NOMO-1 treated with dmso at 0.1 percent for 144 hours (cell line): ENCODE results near the gene PXDC1.
"Not testable (repeated sequence)": the region's sequence is repeated elsewhere in the genome, so short reads cannot be mapped to it uniquely, and the experiment has no call there.

ENCODE experiments used
- DNase-seq: peaks from one replicate; lab custom pipeline; 2025; ENCODE audit not compliant: unreplicated experiment; lab: John Stamatoyannopoulos, UW

PXDC1 gene

DNA sequence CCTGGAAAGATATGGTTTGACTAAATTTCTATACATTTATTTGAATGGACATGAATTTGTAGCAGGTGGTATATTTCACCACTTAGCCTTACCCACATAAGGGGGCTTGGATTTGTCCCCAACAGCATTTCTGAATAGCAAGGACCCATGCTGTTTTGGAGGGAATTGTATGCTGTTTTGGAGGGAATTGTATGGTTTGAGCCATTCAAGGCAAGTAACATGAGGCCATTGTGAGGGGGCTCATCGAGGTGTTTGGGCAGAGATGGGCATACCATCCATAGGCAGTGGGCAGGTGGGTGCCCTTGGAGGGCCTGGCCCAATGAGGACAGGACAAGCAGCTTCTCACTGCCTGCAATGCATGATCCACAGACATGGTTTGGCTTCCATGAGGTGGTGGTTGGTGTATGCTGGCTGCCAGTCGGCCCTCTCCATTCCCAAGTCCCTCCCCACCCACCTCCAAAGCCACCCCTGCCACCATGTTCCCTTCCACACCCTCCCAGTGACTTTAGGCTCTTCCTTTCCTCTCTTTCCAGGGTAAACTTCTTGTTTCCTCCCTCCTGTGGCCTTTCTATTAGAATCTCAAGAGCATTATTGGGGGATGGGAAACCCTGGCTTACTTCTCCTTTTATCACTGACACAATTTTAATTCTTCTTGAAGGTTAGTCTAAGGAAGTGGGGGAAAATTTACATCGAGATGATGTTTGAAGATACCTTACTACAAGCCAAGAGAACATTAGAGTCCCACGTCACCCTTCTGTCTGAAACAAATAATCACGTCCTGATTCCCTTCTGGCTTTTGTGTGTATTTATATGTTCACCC is 13.2 kb upstream of the PXDC1 start:
- no peak for DNase-seq

DNA sequence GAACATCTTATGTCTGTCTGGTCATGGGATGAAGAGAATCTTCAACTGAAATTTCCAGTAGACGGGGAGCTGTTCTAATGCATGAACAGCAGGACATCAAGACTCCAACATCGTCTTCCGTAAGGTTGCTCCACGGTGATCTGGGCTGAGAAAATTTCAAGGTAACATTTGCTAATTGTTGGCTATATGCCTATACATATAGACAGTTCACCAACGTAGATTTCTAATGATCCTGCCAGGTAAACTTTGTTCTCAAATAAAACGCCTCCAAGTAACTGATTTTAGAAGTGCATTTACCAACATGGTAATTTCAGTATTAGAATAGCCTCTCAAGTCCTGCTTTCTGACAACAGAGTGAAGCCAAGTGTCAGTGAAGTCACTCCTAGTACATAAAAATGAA is 11.3 kb upstream of the PXDC1 start:
- no peak for DNase-seq

DNA sequence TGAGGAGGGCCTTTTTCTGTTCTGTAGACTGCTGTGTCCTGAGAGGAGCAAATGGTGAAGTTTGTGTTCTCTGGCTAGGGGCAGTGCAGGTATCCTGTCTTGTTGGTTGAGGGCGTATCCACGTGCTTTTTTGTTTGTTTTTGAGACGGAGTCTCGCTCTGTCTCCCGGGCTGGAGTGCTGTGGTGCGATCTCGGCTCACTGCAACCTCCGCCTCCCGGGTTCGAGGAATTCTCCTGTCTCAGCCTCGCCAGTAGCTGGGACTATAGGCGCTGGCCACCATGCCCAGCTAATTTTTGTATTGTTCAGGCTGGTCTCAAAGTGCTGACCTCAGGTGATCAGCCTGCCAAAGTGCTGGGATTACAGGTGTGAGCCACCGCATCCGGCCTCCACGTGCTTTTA is 10.8 kb upstream of the PXDC1 start:
- no peak for DNase-seq

DNA sequence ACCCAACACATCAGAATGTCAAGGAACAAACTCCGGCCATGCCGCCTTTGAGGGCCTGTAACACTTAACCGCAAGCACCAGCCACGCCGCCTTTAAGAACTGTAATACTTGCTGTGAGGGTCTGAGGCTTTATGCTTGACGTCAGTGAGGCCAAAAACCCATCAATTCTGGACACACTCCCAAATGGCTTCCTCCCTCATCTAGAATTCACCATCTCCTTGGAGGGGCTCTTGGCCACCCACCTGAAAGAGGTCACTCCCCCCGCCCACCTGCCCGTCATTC is 10.4 kb upstream of the PXDC1 start:
- DNase-seq = no peak

DNA sequence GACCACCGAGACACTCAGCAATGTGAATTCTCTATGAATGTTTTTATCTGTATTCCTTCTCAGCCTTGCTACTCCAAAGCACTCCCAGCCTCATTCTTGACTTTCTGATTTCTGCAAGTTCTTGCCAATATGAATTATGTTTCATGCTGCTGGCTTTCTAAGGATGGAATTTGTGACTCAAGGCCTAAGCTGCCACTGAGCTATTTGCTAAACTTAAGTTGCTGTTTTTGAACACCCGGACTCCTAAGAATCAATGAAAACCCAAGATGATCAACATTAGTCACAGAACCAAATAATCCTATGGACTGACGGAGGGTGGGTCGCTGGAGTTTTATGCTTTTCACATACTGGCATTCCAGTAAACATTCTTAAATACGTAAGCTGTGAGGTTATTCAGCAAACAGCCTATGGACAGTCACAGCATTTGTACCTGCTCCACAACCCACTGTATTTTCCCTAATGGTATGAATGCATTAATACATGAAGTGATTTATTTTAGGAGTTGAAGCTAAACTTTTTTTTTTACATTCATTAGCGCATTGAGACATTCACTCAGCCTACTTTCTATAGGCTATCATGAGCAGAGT is 8.2 kb upstream of the PXDC1 start:
- no peak for DNase-seq

DNA sequence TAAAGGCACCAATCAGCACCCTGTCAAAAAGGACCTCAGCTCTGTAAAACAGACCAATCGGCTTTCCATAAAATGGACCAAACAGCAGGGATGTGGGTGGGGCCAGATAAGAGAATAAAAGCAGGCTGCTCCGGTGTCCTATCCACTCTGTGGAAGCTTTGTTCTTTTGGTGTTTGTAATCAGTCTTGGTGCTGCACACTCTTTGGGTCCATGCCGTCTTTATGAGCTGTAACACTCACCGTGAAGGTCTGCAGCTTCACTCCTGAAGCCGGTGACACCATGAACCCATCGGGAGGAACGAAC is 7.3 kb upstream of the PXDC1 start:
- DNase-seq = no peak

DNA sequence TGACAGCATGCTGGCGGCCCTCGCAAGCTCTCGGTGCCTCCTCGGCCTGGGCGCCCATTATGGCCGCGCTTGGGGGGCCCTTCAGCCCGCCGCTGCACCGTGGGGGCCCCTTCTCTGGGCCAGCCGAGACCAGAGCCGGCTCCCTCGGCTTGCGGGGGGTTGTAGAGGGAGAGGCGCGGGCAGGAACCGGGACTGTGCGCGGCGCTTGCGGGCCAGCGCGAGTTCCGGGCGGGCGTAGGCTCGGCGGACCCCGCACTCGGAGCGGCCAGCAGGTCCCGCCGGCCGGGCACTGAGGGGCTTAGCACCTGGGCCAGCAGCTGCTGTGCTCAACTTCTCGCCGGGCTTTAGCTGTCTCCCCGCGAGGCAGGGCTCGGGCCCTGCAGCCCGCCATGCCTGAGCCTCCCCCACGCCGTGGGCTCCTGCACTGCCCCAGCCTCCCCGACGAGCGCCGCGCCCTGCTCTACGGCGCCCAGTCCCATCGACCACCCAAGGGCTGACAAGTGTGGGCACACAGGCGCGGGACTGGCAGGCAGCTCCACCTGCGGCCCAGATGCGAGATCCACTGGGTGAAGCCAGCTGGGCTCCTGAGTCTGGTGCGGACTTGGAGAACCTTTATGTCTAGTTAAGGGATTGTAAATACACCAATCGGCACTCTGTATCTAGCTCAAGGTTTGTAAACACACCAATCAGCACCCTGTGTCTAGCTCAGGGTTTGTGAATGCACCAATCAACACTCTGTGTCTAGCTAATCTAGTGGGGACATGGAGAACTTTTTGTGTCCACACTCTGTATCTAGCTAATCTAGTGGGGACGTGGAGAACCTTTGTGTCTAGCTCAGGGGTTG is 6.7 kb upstream of the PXDC1 start:
- not testable (repeated sequence) for DNase-seq

DNA sequence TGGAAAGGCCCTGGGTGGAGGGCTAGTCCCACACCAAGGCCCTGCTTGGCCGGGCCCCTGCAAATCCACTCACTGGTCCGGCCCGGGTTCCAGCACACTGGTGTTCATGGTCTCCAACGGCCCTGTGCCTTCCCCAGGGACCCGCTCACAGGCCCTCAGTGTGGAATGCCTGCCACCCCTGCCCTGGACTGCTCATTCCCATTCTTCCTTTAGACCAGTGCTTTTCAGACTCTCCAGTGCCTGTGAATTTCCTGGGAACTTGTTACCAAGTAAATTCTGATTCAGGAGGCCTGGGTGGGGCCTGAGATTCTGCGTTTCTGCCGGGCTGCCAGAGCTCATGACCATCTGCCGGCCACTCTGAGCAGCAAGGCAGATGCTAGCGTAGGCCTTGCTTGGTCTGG is 5.7 kb upstream of the PXDC1 start:
- no peak for DNase-seq

DNA sequence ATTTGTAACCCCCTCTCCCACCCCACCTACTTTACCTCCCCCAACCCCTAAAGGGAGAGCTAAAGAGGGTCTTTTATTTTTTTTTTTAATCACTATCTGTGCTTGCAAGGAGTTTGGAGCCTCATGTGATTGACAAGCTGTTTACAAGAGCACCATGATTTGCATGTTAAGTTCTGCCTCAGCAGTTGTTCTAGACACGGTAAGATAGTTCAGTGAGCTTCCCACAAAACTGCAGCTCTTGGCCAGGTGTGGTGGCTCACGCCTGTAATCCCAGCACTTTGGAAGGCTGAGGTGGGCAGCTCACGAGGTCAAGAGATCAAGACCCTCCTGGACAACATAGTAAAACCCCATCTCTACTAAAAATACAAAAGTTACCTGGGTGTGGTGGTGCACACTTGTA is 5.0 kb upstream of the PXDC1 start:
- DNase-seq = no peak

DNA sequence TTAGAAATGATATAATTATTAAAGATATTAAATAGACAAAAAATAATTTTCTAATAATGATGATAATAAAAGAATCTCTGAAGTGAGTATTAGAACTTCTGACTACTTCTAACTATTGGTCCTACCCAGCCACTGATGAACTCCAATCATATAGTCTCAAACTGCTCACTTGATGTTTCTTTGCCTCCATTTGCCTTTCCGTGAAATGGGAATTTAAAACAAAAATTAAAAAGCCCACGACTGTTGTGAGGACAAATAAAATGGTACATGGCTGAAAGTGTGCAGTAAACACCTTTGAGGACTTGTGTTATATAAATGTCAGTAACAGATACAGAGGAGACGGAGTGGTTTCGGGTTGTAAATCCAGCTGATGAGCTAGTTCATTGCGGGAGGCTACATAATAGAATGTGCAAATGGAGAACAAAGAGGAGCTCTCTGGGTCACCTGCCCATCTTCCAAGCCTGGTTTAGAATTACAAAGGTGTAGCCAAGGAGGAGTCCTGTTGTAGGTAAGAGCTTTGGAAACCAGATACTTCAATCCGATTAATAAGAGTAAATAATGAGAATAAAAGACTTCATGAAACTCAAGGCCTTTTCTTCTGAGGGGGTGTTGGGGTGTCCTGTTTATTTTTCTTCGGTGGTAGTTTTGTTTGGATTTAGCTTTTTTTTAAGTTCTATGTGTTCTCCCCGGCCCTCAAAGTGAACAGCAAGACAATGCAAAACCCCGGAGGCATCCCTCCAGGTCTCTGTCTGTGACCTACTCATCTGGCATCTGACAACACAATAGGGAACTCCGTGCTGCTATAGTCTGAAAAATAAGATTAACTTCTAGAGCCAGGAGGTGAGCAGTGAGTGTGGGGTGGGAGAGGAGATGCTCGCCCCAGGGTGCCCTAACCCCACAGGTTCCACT is 4.4 kb upstream of the PXDC1 start:
- DNase-seq = no peak

DNA sequence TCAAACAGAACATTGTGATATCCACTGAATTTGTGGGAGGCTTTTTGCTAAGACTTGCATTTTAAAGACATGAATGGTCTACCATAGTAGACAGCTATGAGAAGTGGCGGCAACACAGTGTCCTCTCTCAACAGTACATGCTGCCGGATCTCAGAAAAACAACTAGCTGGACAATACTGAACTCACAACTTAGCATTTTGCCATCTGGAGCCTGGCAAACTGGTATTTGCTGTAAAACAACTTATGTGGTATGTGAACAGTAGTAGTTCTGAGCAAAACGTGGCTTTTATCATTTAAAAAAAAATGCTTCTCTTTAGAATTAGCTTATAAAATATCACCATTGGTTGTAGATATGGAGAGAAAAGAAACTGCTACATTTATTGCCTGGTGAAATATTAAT is 3.3 kb upstream of the PXDC1 start:
- no peak for DNase-seq

DNA sequence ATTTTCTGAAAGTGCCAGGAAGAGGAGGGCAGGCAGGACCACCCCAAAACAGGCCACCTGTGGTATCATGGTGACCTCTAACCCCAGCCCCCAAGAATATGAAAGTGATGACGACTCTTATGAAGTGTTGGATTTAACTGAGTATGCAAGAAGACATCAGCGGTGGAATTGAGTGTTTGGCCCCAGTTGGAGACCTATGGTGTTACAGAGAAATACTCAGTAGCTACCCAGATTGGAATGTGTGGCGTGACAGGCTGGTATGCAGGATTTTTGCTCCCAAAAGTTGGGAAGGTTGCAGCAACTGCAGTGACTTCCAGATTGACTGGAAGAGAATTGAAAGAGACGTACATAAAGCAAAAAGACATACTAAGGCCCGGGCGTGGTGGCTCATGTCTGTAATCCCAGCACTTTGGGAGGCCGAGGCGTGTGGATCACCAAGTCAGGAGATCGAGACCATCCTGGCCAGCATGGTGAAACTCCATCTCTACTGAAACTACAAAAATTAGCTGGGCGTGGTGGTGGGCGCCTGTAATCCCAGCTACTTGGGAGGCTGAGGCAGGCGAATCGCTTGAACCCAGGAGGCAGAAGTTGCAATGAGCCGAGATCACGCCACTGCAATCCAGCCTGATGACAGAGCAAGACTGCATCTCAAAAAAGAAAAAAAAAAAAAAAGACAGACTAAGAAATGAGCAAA is 2.7 kb upstream of the PXDC1 start:
- not testable (repeated sequence) for DNase-seq

DNA sequence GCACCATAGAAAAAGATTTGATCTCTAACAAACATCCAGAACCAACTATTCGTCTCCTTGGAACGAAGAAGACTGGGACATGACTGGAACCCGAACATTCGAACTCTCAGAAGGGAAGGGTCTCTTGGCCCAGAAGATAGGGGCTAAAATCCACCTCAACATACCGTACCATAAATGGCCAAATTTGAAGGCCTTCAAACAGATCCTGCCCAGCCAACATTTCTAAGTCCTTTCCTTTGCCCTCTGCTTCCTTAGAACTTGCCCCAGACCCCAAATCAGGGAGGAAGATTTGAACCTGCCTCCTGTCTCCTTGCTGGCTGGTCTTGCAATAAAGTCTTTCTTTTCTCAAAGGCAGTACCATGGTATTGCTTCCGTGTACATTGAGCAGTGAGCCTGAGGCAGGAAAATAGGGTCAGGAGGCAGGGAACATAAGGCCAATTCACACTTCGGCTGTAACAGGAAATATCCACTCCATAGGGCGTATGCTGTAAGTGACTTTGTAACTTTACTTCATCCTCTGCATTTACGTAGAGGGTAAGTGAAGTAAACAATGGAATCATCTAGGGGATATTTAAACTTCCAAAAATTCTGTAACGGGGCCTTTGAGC is 1.8 kb upstream of the PXDC1 start:
- DNase-seq = no peak

DNA sequence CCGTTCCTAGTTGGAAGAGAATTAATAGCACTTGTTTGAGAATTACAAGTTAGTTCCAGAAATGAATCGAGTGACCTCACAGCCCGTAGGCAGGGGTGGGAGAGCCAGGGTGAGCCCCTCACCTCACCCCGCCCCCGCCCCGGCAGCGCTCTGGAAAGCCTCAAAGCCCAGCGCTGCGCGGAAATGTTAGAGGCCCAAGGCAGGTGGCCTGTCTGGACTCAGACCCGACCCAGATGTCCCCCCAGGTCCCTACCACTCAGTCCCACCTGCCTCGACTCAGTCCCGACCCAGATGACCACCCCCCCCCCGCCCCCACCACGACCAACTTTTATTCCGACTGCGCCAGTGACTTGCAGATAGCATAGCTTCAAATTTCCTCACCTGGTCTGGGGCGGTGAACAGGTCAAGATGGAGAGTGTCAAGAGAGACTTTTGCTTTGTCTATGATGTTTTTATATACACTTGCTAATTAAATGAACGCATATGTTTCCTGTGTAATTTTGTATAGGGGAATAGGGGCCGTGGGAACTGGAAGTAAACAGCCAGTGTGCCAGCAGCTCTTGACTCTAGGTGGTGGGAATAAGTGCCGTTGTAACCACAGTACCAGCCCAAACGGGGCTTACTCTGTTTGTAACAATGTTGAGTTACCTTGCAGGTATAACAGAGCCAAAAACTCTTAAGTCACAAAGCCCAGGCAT is 1.2 kb upstream of the PXDC1 start:
- no peak for DNase-seq

DNA sequence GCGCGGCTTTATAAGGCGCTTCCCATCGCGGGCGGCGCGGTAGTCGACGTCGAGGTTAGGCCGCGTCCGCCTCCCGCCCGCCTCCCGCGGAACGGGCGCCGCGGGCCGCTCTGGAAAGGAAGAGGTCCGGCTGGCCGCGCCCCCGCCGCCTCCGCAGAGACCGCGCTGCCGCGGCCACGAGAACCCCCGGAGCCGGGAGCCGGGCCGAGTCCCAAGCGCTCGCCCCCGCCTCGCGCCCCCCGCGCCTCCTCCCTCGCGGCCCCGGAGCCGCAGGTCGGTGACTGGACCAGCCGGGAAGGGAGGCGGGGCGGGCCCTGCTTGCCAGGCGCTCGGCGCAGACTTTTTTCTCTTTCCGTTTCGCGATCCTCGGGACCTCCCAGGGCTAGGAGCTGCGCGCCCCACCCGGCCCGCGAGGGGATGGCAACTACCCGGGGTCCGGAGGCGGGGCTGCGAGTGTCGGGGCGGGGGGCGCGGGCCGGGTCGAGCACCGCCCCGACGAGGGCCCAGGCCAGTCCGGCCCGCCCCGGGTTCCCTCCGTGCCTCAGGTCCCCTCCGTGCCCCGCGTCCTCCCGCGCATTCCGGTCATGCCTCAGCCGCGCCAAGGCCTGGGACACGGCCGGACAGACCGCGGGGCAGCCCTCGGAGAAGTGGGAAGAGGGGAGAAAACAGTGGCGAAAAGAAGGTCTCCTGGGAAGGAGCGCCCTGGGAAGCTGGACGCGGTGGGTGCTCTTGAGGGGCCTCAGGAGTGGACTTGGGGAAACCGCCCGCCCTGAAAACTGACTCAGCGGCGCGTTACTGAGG is 417 bp upstream of the PXDC1 start:
- no peak for DNase-seq

DNA sequence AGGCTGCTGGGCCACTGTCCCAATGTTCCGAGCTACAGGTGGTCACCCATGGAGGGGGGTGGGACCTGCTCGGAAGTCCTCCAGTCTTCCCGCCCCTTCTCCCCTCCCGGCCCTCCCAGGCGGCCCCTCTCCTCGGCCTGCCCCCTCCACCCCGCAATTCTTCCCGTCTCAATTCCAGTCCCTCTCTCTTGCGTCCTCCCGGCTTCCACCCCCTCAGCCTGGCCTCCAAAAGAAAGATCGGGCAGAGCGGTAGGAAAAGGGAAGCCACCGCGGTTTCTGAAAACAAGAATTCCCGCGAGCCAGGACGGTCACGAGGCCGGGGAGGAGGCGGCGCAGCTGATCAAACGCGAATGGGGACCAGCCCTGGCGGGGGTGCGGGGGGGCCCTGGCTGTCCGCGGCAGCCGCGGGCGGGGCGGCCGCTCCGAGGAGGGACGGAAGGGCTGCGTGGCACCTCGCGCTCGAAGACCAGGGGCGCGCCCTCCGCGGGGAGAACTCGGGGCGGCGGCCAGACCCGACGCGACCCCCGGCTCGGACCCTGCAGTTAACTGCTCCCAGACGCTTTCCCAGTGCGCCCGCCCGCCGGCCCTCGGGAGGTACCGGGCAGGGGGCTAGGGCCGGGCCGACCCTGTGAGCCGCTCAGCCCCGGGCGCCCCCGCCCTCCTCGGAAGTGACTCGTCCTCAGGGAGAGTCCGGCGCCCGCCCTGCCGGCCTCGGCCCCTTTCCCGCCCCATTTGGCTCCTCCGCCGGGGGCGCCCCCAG is 1.0 kb downstream of the PXDC1 start:
- DNase-seq = no peak

DNA sequence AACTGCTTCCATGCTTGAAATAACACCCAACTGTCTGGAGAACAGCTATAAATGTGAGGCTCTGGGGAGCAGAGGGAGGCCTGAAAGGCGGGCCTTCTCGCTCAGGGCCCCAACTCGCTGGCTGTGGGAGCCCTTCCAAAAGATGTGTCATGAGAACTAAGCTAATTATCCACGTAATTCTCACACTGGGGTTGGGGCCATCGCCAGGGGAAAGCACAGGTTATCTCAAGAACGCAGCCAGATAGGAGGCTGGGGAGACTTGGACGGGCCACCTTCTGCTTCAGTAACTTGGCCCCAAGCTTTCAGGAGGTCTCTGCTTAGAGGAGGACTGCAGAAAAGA is 1.6 kb downstream of the PXDC1 start:
- DNase-seq = no peak

DNA sequence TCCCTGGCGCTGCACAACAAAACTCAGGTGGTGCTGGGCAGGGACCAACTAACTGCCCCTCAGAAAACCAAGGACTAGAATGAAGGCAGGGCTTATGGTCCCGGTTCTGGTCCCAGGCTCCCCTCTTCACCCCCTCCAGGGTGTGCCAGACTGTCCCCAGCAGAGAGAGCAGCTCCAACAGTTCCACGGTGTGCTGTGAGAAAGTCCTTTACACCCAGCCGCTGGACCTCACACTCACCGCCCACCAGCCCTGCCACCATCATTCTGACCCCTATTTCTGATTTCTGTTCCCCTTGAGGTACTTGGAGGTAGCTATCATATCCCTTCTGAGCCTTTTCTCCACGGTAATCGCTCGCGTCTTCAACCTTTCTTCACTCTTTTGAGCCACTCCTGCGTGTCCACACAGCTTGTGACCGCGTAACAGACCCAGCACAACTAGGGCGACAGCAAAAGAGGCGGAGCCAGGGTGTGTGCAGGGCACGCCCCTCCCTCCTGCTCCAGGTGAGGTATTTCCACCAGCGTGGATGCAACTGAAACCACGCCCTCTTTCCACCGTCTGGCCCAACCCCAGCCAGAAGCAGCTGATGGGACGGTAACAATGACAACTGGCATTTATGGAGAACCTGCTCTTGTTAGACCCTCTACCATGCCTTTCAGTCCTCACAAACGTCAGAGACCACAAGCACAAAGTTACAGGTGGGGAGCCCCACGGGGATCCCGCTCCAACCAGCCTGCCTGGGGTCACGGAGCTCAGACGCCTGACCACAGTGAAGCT is 2.3 kb downstream of the PXDC1 start:
- DNase-seq = no peak
